ENCODE measurements around the gene SFXN5. TPM values are rescaled to one million over a fixed set of nuclear protein-coding genes. Genes with fewer than 3 reads are reported as not detected.

The SFXN5 gene
- total and polyA plus RNA-seq, 2 of the 4 experiments (the other 2 are of a cell fraction) = 8.6 to 17.0 TPM

GRCh38 chr2:72994991-72995380, 76.5 kb downstream of the SFXN5 start:
- DNase-seq (no peak), ATAC-seq (ENCODE audit: low read depth) (no peak)
- no CpG with 5 or more reads among the region's 6 CpGs for WGBS, 2 experiments (ENCODE audit: extremely low coverage in 2 of 2, insufficient read length in 1 of 2)
- Histone ChIP-seq H2BK15ac (ENCODE audit: low read depth, low read length) (no peak overlapping the region), H3K4ac (ENCODE audit: low read depth, low read length) (no peak overlapping the region), H4K91ac (ENCODE audit: insufficient read depth, low read depth, low read length) (no peak overlapping the region), H3K9ac (ENCODE audit: low read depth, low read length) (no peak overlapping the region), H2AK5ac (ENCODE audit: low read depth, low read length) (no peak overlapping the region), H2AK9ac (replicated peaks; ENCODE audit: low read depth, low read length, poor library complexity) (no peak overlapping the region), H3K27ac (ENCODE audit: insufficient read depth, low read length) (no peak overlapping the region), H3K9me3 (ENCODE audit: control insufficient read depth, insufficient read depth, low read length) (no peaks in the 10 kb centered on the region), H3K4me3 (ENCODE audit: insufficient read depth, low read depth, low read length) (no peak overlapping the region), H3K36me3 (ENCODE audit: control insufficient read depth, insufficient read depth, low read length) (no peaks in the 10 kb centered on the region), H3K14ac (replicated peaks; ENCODE audit: low read depth, low read length) (no peak overlapping the region), H4K5ac (ENCODE audit: low read depth, low read length) (no peak overlapping the region), H2BK120ac (ENCODE audit: low read depth, low read length) (no peak overlapping the region), H3K56ac (ENCODE audit: extremely low read depth, insufficient read depth, low read length) (no peak overlapping the region), H3K27me3 (ENCODE audit: control insufficient read depth, insufficient read depth, low read length) (no peaks in the 10 kb centered on the region), H4K8ac (ENCODE audit: low read depth in 2 of 2, low read length in 2 of 2) (no peak overlapping the region), H3K9me1 (ENCODE audit: insufficient read depth, low read length) (0 out of 2 replicates have a peak, but pooled peaks cover 2% of the 10 kb centered on the region), H3K4me2 (ENCODE audit: low read depth, low read length) (no peak overlapping the region), H2AFZ (replicated peaks; ENCODE audit: low read length, poor library complexity) (no peak overlapping the region), H3K79me1 (ENCODE audit: low read depth in 1 of 2, low read length in 2 of 2) (no peaks in the 10 kb centered on the region), H4K20me1 (ENCODE audit: insufficient read depth, low read length) (no peaks in the 10 kb centered on the region), H3K18ac (ENCODE audit: low read depth, low read length) (no peak overlapping the region), H3K23ac (ENCODE audit: low read depth, low read length) (no peak overlapping the region), H2BK20ac (ENCODE audit: low read depth, low read length) (no peak overlapping the region), H2BK5ac (ENCODE audit: low read depth, low read length, poor library complexity, severe bottlenecking) (no peak overlapping the region), H3K4me1 (ENCODE audit: control insufficient read depth, insufficient read depth, low read length) (peaks cover 3% of the 10 kb centered on the region)
- ChIA-PET POLR2A (ENCODE audit: unreplicated experiment) (interaction anchor here (0.6 kb wide), 1 partner anchor 61 kb away, joined by 7 read pairs; no protein-coding TSS in a partner anchor), CTCF (no interaction called here)
- in situ Hi-C loops (cut with MboI; ENCODE audit: low sequenced_read_pairs) (loop anchor here (5.0 kb wide), 1 partner anchor 162 kb away; no protein-coding TSS in a partner anchor), dilution Hi-C loops (cut with HindIII; ENCODE audit: low sequenced_read_pairs, unreplicated experiment) (no loop called here), intact Hi-C loops (cut with micrococcal nuclease) (loop anchor here (5.0 kb wide), 1 partner anchor 182 kb away; no protein-coding TSS in a partner anchor)
- BruUV-seq (replicated peaks) = no TSS peak
- TF ChIP-seq USF2 (IDR thresholded peaks at IDR 0.05; ENCODE audit: low read depth, low read length) = no peak
- no peak for TF ChIP-seq RCOR1 (IDR thresholded peaks at IDR 0.05; ENCODE audit: insufficient replicate concordance, low read length)
- no peak for TF ChIP-seq MXI1 (IDR thresholded peaks at IDR 0.05; ENCODE audit: borderline replicate concordance, low read depth, low read length)
- no peak for TF ChIP-seq RFX5 (IDR thresholded peaks at IDR 0.05; ENCODE audit: low read depth, low read length)
- no peak for TF ChIP-seq MAZ (IDR thresholded peaks at IDR 0.05; ENCODE audit: borderline replicate concordance, low read depth, low read length)
- no peak for TF ChIP-seq CEBPB (IDR thresholded peaks at IDR 0.05; ENCODE audit: low read depth, low read length)
- no peak for TF ChIP-seq ELK1 (IDR thresholded peaks at IDR 0.05; ENCODE audit: borderline replicate concordance, low read depth, low read length)
- no peak for TF ChIP-seq CHD1 (IDR thresholded peaks at IDR 0.05; ENCODE audit: low read depth, low read length)
- TF ChIP-seq BHLHE40 (IDR thresholded peaks at IDR 0.05; ENCODE audit: low read depth, low read length) = no peak
- TF ChIP-seq FOS (IDR thresholded peaks at IDR 0.05; ENCODE audit: low read depth, low read length) = no peak
- TF ChIP-seq SMC3 (IDR thresholded peaks at IDR 0.05; ENCODE audit: low read depth, low read length) = no peak
- no peak for TF ChIP-seq CTCF (conservative IDR thresholded peaks at IDR 0.05; ENCODE audit: low read depth, low read length)
- no peak for TF ChIP-seq POLR2A (IDR thresholded peaks at IDR 0.05; ENCODE audit: low read depth, low read length)
- no peak for TF ChIP-seq NFE2L2 (IDR thresholded peaks at IDR 0.05; ENCODE audit: low read depth, low read length)
- TF ChIP-seq MAFK (IDR thresholded peaks at IDR 0.05; ENCODE audit: low read depth, low read length) = no peak
- TF ChIP-seq RAD21 (IDR thresholded peaks at IDR 0.05; ENCODE audit: low read length) = no peak

All from IMR-90 (cell line).